ENCODE measurements around the gene RETNLB.

DNA sequence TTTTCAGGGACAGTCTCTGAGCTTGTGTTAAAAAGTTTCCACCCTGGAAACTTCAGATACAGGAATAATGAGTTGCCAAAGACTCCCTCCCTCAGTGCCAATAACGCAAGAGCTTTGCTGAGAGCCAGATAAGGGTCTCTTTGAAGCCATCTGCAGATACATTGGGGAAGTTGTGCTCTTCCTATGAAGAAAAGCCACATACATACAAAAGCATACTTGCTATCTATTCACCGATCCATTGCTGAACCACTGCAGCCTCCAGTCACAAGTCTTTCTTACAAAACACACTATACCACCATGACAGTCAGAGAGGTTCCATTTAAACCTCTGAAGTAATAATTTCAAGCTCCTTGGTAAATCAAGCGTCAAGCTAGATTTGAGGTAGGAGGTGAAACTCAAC lies 10.0 kb upstream of the RETNLB start:
- TF ChIP-seq EZH2 (IDR thresholded peaks at IDR 0.05; ENCODE audit: borderline replicate concordance, low read length) = no peak
- TF ChIP-seq CTCF (conservative IDR thresholded peaks at IDR 0.05 in 1 of 2, IDR thresholded peaks at IDR 0.05 in 1 of 2; ENCODE audit: extremely low read depth in 1 of 2, insufficient read depth in 1 of 2, low read depth in 1 of 2, low read length in 2 of 2) = no peak
